GM10248 (cell line): ENCODE data around the gene POU6F1.
"Not testable (repeated sequence)": the region's sequence is repeated elsewhere in the genome, so short reads cannot be mapped to it uniquely, and the experiment has no call there.

Experiments
- CTCF ChIA-PET: fragments of 300-600 bp; sonication (Branson Sonifier 250); formaldehyde crosslinking; extraction: SDS; loops from one replicate; lab custom pipeline; 2021; ENCODE audit warnings: antibody characterized with exemption; lab: Yijun Ruan, JAX
- POLR2A ChIA-PET: fragments of 350-650 bp; sonication (Branson Sonifier 250); formaldehyde crosslinking; extraction: SDS; loops from one replicate; lab custom pipeline; 2020; ENCODE audit warnings: antibody characterized with exemption; lab: Yijun Ruan, JAX
- DNase-seq: peaks from one replicate; pipeline ENCODE4 v3.0.0; 2012; ENCODE audit errors: extremely low spot score
- TF ChIP-seq, protein P1 (sequence below): IDR thresholded peaks from 2 replicates; pipeline ENCODE4 v1.5.1; 2012; ENCODE audit warnings: mild to moderate bottlenecking, low read depth; ENCODE audit errors: extremely low read depth, missing control alignments, control extremely low read depth

The POU6F1 gene, protein sequence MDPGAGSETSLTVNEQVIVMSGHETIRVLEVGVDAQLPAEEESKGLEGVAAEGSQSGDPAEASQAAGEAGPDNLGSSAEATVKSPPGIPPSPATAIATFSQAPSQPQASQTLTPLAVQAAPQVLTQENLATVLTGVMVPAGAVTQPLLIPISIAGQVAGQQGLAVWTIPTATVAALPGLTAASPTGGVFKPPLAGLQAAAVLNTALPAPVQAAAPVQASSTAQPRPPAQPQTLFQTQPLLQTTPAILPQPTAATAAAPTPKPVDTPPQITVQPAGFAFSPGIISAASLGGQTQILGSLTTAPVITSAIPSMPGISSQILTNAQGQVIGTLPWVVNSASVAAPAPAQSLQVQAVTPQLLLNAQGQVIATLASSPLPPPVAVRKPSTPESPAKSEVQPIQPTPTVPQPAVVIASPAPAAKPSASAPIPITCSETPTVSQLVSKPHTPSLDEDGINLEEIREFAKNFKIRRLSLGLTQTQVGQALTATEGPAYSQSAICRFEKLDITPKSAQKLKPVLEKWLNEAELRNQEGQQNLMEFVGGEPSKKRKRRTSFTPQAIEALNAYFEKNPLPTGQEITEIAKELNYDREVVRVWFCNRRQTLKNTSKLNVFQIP

GRCh38 chr12:51217968-51218606, at the start of gene POU6F1:
Gene POU6F1, minus strand, starts transcription at chr12:51218062. Its CDS starts 11,226 bp downstream, at chr12:51206836.
- DNase-seq, result peak; percentile 86
- ChIA-PET POLR2A (interaction anchor here (0.6 to 1.4 kb wide), 7 partner anchors 11 to 135 kb away, joined by 3 to 11 read pairs (median 6); partner anchors contain the start of genes CSRNP2, DAZAP2 and TFCP2), CTCF (interaction anchor here (0.8 to 3.1 kb wide), 18 partner anchors 9 to 192 kb away, joined by 3 to 20 read pairs (median 4); partner anchors contain the start of gene SLC11A2)
- TF ChIP-seq, protein P1, sequence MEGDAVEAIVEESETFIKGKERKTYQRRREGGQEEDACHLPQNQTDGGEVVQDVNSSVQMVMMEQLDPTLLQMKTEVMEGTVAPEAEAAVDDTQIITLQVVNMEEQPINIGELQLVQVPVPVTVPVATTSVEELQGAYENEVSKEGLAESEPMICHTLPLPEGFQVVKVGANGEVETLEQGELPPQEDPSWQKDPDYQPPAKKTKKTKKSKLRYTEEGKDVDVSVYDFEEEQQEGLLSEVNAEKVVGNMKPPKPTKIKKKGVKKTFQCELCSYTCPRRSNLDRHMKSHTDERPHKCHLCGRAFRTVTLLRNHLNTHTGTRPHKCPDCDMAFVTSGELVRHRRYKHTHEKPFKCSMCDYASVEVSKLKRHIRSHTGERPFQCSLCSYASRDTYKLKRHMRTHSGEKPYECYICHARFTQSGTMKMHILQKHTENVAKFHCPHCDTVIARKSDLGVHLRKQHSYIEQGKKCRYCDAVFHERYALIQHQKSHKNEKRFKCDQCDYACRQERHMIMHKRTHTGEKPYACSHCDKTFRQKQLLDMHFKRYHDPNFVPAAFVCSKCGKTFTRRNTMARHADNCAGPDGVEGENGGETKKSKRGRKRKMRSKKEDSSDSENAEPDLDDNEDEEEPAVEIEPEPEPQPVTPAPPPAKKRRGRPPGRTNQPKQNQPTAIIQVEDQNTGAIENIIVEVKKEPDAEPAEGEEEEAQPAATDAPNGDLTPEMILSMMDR, result peak; percentile 19

DNA sequence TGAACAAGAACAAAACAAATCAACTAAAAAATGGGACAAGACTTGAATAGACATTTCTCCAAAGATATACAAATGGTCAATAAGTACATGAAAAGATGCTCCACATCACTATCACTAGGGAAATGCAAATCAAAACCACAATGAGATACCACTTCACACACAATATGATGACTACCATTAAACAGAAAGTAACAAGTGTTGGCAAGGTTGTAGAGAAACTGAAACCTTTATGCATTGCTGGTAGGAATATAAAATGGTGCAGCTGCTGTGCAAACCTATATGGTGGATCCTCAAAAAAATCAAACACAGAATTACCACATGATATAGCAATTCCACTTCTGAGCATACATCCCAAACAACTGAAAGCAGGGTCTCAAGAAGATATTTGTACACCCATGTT, 47.2 kb upstream of the POU6F1 start:
- TF ChIP-seq, protein P1, result no peak
- ChIA-PET POLR2A (no interaction called here), CTCF (interaction anchor here (2.2 kb wide), 1 partner anchor 12 kb away, joined by 7 read pairs; no protein-coding TSS in a partner anchor)
- DNase-seq, result no peak

- TF ChIP-seq, protein P1, result no peak
- DNase-seq, result no peak
- CTCF ChIA-PET, result interaction anchor here (1.0 to 5.8 kb wide), 5 partner anchors 11 to 78 kb away, joined by 3 to 35 read pairs (median 3); no protein-coding TSS in a partner anchor
- POLR2A ChIA-PET, result no interaction called here
Observed at GRCh38 chr12:51264297-51264696, 46.4 kb upstream of the POU6F1 start.

GRCh38 chr12:51263341-51263740, 45.5 kb upstream of the POU6F1 start:
- TF ChIP-seq, protein P1, result no peak
- POLR2A ChIA-PET, result no interaction called here

DNA sequence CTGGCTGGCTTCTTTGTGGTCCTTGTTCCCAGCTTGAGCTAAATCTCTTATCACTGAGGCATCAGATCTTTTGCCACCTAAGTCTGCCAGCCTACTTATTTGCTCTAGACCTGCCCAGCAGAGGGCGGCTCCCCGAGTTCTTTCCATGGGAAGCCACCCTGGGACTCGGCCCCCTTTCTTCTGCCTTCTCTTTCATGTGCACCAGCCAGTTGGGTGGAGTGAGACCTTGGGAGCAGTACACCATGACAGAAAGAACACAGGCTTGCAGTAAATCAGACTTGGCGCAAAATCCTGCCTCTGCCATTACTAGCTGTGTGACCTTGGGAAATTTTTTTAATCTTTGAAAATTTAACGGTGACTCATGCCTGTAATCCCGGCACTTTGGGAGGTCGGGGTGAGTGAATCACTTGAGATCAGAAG, 44.9 kb upstream of the POU6F1 start:
- no peak for DNase-seq
- POLR2A ChIA-PET, result no interaction called here
- CTCF ChIA-PET, result interaction anchor here (0.7 to 5.8 kb wide), 11 partner anchors 10 to 215 kb away, joined by 3 to 35 read pairs (median 5); partner anchors contain the start of gene LETMD1
- TF ChIP-seq, protein P1, result peak; percentile 16

More at GRCh38 chr12:51263341-51263740, 45.5 kb upstream of the POU6F1 start:
- CTCF ChIA-PET, result interaction anchor here (1.0 to 5.8 kb wide), 9 partner anchors 10 to 215 kb away, joined by 3 to 35 read pairs (median 4); partner anchors contain the start of gene LETMD1
- no peak for DNase-seq

- DNase-seq, POLR2A ChIA-PET: not testable (repeated sequence)
- CTCF ChIA-PET, result interaction anchor here (5.8 kb wide), 1 partner anchor 82 kb away, joined by 35 read pairs; no protein-coding TSS in a partner anchor
Observed at GRCh38 chr12:51259600-51259999, 41.7 kb upstream of the POU6F1 start.
